ENCODE data around the gene HEXIM1. TPM values are rescaled to one million over a fixed set of nuclear protein-coding genes. Genes with fewer than 3 reads are reported as not detected.

HEXIM1 gene
- total RNA-seq, 4 donors from 2014 or later = 38.0 to 54.9 (median 42.6) TPM

DNA sequence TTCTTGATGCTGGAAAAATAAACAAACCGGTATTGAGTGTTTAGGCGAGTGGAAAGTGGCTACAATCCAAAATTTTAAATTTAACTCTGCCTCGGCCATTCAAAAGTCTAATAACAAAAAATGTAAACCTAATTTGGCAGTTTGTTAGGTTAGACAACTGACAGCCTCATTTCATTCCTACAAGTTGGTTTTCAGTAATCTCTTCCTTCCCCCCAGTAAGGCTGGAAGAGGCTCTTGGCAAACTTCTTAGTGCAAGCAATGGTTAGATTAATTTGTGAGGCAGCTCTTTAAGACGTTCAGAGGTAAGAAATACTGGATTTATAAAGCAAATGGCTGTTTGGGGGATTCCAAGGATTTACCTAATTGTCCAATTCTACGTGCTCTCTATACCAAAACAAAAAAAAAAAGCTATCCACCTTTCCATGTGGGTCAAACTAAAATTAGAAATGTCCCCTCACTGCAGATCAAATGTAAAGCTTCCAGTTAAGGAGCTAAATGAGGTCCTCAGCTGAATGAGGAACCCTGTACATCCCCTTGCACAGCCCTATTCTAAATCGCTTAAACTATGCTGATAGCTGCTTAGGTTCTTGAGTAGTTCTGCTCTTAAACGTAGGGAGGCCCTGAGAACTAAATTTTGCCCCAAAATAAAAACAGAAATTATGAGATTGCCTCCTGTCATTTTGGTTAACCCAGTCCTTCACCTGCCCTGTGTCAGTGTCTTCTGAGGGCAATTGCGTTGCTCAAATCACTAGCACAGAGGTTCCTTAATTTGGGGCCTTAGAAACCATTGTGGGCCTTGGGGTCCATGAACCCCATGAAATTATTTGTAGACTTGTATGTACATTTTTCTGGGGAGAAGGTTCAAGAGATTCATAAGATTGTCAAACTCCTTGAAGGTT is 2.9 kb downstream of the HEXIM1 start:
- intact Hi-C loops (cut with DNase I; ENCODE audit: low total_unique reads) = no loop called here

DNA sequence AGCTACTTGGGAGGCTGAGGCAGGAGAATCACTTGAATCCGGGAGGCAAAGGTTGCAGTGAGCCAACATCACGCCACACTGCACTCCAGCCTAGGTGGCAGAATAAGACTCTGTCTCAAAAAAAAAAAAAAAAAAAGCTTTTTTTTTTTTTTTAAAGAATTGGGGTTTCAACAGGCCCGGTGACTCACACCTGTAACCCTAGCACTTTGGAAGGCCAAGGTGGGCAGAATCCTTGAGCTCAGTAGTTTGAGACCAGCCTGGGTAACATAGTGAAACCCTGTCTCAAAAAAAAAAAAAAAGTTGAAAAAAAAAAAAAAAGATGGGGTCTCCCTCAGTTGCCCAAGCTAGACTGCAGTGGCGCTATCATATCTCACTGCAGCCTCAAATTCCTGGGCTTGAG is 6.8 kb downstream of the HEXIM1 start:
- Histone ChIP-seq H3K9me3 (no peaks in the 10 kb centered on the region), H3K4me1 (peaks cover 23 to 74% (median 48%) of the 10 kb centered on the region in 4 donors), H3K27ac (peak overlapping the region in 2 of 4 donors; percentile 10 to 39), H3K36me3 (no peaks in the 10 kb centered on the region), H3K27me3 (no peaks in the 10 kb centered on the region), H3K4me3 (no peak overlapping the region)
- no peak for DNase-seq
- intact Hi-C loops (cut with DNase I; ENCODE audit: low total_unique reads) (no loop called here), in situ Hi-C loops (cut with MboI; ENCODE audit: low pct_ligation_motif_present in 1 of 4, low pct_unique_long_range_greater_than_20kb in 1 of 4, low sequenced_read_pairs in 3 of 4) (no loop called here)
- TF ChIP-seq EP300 (IDR thresholded peaks at IDR 0.05; ENCODE audit: low read depth) (no peak), POLR2A (IDR thresholded peaks at IDR 0.05) (no peak), CTCF (IDR thresholded peaks at IDR 0.05) (no peak), POLR2AphosphoS5 (IDR thresholded peaks at IDR 0.05) (no peak)
- 93 to 100% methylated on average over 2 to 4 of the region's 4 CpGs for WGBS, 2 donors (ENCODE audit: low coverage in 1 of 2)

More for the DNA sequence above, 2.9 kb downstream of the HEXIM1 start:
- no peaks in the 10 kb centered on the region for H3K9me3 ChIP-seq
- in situ Hi-C loops (cut with MboI; ENCODE audit: low pct_ligation_motif_present in 1 of 4, low pct_unique_long_range_greater_than_20kb in 1 of 4, low sequenced_read_pairs in 3 of 4) = no loop called here
- no peaks in the 10 kb centered on the region for H3K27me3 ChIP-seq
- H3K4me3 ChIP-seq = peak overlapping the region; percentile 7 to 90 (median 78)
- no peak for TF ChIP-seq CTCF (IDR thresholded peaks at IDR 0.05)
- no peak for TF ChIP-seq EP300 (IDR thresholded peaks at IDR 0.05; ENCODE audit: low read depth)
- TF ChIP-seq POLR2AphosphoS5 (IDR thresholded peaks at IDR 0.05) = no peak
- TF ChIP-seq POLR2A (IDR thresholded peaks at IDR 0.05) = no peak
- H3K27ac ChIP-seq = peak overlapping the region; percentile 95 to 99 (median 98)
- peaks cover 13 to 55% (median 34%) of the 10 kb centered on the region in 4 donors for H3K4me1 ChIP-seq
- DNase-seq = no peak
- 31 to 35% methylated on average over 8 of the region's 8 CpGs for WGBS, 2 donors (ENCODE audit: low coverage in 1 of 2)
- H3K36me3 ChIP-seq = no peaks in the 10 kb centered on the region

DNA sequence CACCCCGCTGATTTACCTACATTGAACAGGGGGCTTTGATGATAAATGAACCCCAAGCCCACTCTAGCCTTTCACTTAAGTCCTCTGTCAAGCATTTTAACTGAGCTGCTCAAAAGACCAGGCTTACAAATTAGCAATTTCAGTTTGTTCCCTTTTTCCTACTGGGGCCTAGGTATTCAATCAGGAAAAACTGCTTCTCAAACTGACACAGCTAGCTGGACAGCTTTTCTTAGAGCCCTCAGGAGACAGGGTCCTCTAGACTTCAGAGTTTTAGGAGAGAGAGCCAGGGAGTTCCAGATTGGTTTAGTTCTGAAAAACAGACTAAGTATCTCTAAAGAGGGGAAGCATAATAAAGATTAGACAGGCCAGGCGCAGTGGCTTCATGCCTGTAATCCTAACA is 7.2 kb downstream of the HEXIM1 start:
- Histone ChIP-seq H3K4me1 (peaks cover 23 to 75% (median 47%) of the 10 kb centered on the region in 4 donors), H3K27ac (peak overlapping the region in 2 of 4 donors; percentile 10 to 39), H3K27me3 (no peaks in the 10 kb centered on the region), H3K4me3 (no peak overlapping the region), H3K9me3 (no peaks in the 10 kb centered on the region), H3K36me3 (no peaks in the 10 kb centered on the region)
- TF ChIP-seq POLR2A (IDR thresholded peaks at IDR 0.05) (no peak), EP300 (IDR thresholded peaks at IDR 0.05; ENCODE audit: low read depth) (no peak)
- intact Hi-C loops (cut with DNase I; ENCODE audit: low total_unique reads) (no loop called here), in situ Hi-C loops (cut with MboI; ENCODE audit: low pct_ligation_motif_present in 1 of 4, low pct_unique_long_range_greater_than_20kb in 1 of 4, low sequenced_read_pairs in 3 of 4) (no loop called here)
- 80 to 93% methylated on average over 1 to 2 of the region's 2 CpGs for WGBS, 2 donors (ENCODE audit: low coverage in 1 of 2)
- DNase-seq = no peak

DNA sequence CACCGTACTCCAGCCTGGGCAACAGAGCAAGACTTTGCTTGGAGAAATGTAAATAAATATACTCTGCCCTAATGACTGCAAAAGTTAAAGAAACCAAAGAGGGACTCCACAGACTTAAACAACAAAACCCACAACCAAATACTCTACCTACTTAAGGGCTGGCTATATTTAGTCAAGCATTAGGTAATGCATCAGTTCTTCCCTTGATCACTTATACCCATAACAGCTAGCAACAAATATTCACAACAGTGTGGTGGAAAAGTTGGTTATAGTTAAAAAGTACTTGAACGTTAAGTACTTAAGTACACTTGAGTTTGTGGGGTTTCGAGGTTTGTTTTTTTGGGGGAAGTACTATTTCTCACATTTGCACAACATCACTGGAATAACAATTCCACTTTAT is 8.0 kb downstream of the HEXIM1 start:
- Histone ChIP-seq H3K36me3 (no peaks in the 10 kb centered on the region), H3K4me1 (peaks cover 23 to 67% (median 41%) of the 10 kb centered on the region in 4 donors), H3K27me3 (no peaks in the 10 kb centered on the region), H3K9me3 (no peaks in the 10 kb centered on the region), H3K27ac (peak overlapping the region in 1 of 4 donors; percentile 10), H3K4me3 (no peak overlapping the region)
- intact Hi-C loops (cut with DNase I; ENCODE audit: low total_unique reads) (no loop called here), in situ Hi-C loops (cut with MboI; ENCODE audit: low pct_ligation_motif_present in 1 of 4, low pct_unique_long_range_greater_than_20kb in 1 of 4, low sequenced_read_pairs in 3 of 4) (no loop called here)
- TF ChIP-seq POLR2A (IDR thresholded peaks at IDR 0.05) (no peak), POLR2AphosphoS5 (IDR thresholded peaks at IDR 0.05) (no peak), EP300 (IDR thresholded peaks at IDR 0.05; ENCODE audit: low read depth) (no peak), CTCF (IDR thresholded peaks at IDR 0.05) (no peak)
- DNase-seq = no peak
- WGBS, 2 donors (ENCODE audit: low coverage in 1 of 2) = 83 to 100% methylated on average over 2 to 3 of the region's 3 CpGs

Data from transverse colon (tissue), 4 donors.